ENCODE results near the gene PAIP2.

The PAIP2 gene

GRCh38 chr5:139296862-139297326, 44.8 kb upstream of the PAIP2 start:
- peaks cover 13% of the 10 kb centered on the region; the same call in 1 of the 2 replicates for H3F3A ChIP-seq (ENCODE audit: insufficient read depth, low read length)
- no peaks in the 10 kb centered on the region for H3K36me3 ChIP-seq (replicated peaks; ENCODE audit: insufficient read depth, low read length)
- H3K27me3 ChIP-seq (replicated peaks; ENCODE audit: insufficient read depth, low read length) = no peaks in the 10 kb centered on the region
- H3K27ac ChIP-seq (ENCODE audit: low read length) = no peak overlapping the region
- no peak overlapping the region for H3K4me2 ChIP-seq (ENCODE audit: low read depth, low read length)
- no peak overlapping the region for H3K4me3 ChIP-seq (ENCODE audit: low read length)
- H3K9me3 ChIP-seq (replicated peaks; ENCODE audit: insufficient read depth, low read length) = no peaks in the 10 kb centered on the region
- no peaks in the 10 kb centered on the region for H3K9me2 ChIP-seq (replicated peaks; ENCODE audit: insufficient read depth, low read length)
- peaks cover 91% of the 10 kb centered on the region for H3K79me2 ChIP-seq (ENCODE audit: low read length)
- DNase-seq = no peak
- no peak overlapping the region for H2AFZ ChIP-seq (ENCODE audit: low read length)
- H3K9ac ChIP-seq (ENCODE audit: low read length) = no peak overlapping the region
- TF ChIP-seq EZH2phosphoT487 (IDR thresholded peaks at IDR 0.05; ENCODE audit: low read length) (no peak), CTCF (IDR thresholded peaks at IDR 0.05; ENCODE audit: low read length) (no peak), EZH2 (optimal IDR thresholded peaks at IDR 0.05; ENCODE audit: low read depth, low read length) (no peak)
- peaks cover 75% of the 10 kb centered on the region for H4K20me1 ChIP-seq (ENCODE audit: insufficient read depth, low read length)
- H3K4me1 ChIP-seq (ENCODE audit: low read length) = peaks cover 12% of the 10 kb centered on the region

GRCh38 chr5:139297439-139298133, 44.1 kb upstream of the PAIP2 start:
- Histone ChIP-seq H3K9me3 (replicated peaks; ENCODE audit: insufficient read depth, low read length) (no peaks in the 10 kb centered on the region), H3K79me2 (ENCODE audit: low read length) (peaks cover 98% of the 10 kb centered on the region), H3K9ac (ENCODE audit: low read length) (no peak overlapping the region), H2AFZ (ENCODE audit: low read length) (no peak overlapping the region), H4K20me1 (ENCODE audit: insufficient read depth, low read length) (peaks cover 81% of the 10 kb centered on the region), H3K9me2 (replicated peaks; ENCODE audit: insufficient read depth, low read length) (no peaks in the 10 kb centered on the region), H3K27me3 (replicated peaks; ENCODE audit: insufficient read depth, low read length) (no peaks in the 10 kb centered on the region), H3K27ac (ENCODE audit: low read length) (no peak overlapping the region), H3K36me3 (replicated peaks; ENCODE audit: insufficient read depth, low read length) (no peaks in the 10 kb centered on the region), H3K4me2 (ENCODE audit: low read depth, low read length) (no peak overlapping the region), H3K4me1 (ENCODE audit: low read length) (peaks cover 15% of the 10 kb centered on the region), H3F3A (ENCODE audit: insufficient read depth, low read length) (peaks cover 13% of the 10 kb centered on the region; the same call in 1 of the 2 replicates), H3K4me3 (ENCODE audit: low read length) (no peak overlapping the region)
- TF ChIP-seq EZH2 (optimal IDR thresholded peaks at IDR 0.05; ENCODE audit: low read depth, low read length) (no peak), EZH2phosphoT487 (IDR thresholded peaks at IDR 0.05; ENCODE audit: low read length) (no peak), CTCF (IDR thresholded peaks at IDR 0.05; ENCODE audit: low read length) (no peak)
- DNase-seq = no peak

GRCh38 chr5:139298242-139298641, 43.4 kb upstream of the PAIP2 start:
- H3K4me3 ChIP-seq (ENCODE audit: low read length) = no peak overlapping the region
- no peaks in the 10 kb centered on the region for H3K27me3 ChIP-seq (replicated peaks; ENCODE audit: insufficient read depth, low read length)
- no peak overlapping the region for H3K27ac ChIP-seq (ENCODE audit: low read length)
- no peak overlapping the region for H2AFZ ChIP-seq (ENCODE audit: low read length)
- H3K36me3 ChIP-seq (replicated peaks; ENCODE audit: insufficient read depth, low read length) = no peaks in the 10 kb centered on the region
- H3K4me1 ChIP-seq (ENCODE audit: low read length) = peaks cover 19% of the 10 kb centered on the region
- no peak overlapping the region for H3K4me2 ChIP-seq (ENCODE audit: low read depth, low read length)
- H4K20me1 ChIP-seq (ENCODE audit: insufficient read depth, low read length) = peaks cover 88% of the 10 kb centered on the region
- H3K9ac ChIP-seq (ENCODE audit: low read length) = no peak overlapping the region
- H3F3A ChIP-seq (ENCODE audit: insufficient read depth, low read length) = peaks cover 10% of the 10 kb centered on the region; the same call in 1 of the 2 replicates
- DNase-seq = no peak
- H3K79me2 ChIP-seq (ENCODE audit: low read length) = peaks cover 99% of the 10 kb centered on the region
- TF ChIP-seq CTCF (IDR thresholded peaks at IDR 0.05; ENCODE audit: low read length) = no peak
- TF ChIP-seq EZH2 (optimal IDR thresholded peaks at IDR 0.05; ENCODE audit: low read depth, low read length) = no peak
- TF ChIP-seq EZH2phosphoT487 (IDR thresholded peaks at IDR 0.05; ENCODE audit: low read length) = no peak
- H3K9me3 ChIP-seq (replicated peaks; ENCODE audit: insufficient read depth, low read length) = no peaks in the 10 kb centered on the region
- H3K9me2 ChIP-seq (replicated peaks; ENCODE audit: insufficient read depth, low read length) = no peaks in the 10 kb centered on the region
